Measurements from ENCODE around the gene C6orf47.

The C6orf47 gene

DNA sequence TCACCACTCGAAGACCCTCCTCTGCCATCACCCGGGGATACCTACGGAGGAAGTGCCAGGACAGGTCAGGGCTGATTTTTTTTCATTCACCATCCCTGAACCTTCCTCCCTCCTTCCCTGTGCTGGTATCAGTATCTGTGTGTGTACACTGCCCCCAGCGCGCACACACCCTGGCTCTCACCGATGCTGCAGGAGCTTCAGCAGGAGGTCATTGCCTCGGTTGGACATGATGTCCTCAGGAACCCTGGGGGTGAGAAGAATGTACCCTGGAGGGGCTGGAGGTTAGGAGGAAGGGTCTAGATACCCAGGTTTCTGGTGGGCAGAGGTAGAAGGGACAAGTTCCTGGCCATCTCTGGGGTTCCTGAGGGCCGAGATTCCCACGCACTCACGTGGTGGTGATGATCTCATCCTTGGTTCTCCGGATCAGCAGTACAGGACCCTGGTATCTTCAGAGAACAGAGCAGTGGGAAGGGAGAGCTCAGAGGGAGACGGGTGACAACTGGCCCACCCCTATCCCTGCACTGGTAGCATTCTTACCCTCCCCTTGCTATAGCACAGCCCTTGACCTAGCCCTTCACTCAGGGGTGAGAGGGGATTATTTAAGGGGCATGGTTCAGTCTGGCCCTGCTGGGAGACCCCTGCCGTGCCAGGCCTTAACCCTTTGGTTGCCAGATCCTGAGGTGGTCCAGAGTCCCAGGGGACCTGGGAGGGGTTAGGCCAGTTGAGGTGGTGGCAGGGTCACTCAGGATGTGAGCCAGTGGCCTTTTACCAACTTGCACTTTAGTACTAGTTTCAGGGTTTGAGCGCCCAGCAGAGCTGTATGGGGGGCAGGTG, 27.5 kb upstream of the C6orf47 start:
- DNase-seq (ENCODE audit: low read depth) = no peak

GRCh38 chr6:31687321-31687720, 26.7 kb upstream of the C6orf47 start:
- no peak for DNase-seq (ENCODE audit: low read depth)

DNA sequence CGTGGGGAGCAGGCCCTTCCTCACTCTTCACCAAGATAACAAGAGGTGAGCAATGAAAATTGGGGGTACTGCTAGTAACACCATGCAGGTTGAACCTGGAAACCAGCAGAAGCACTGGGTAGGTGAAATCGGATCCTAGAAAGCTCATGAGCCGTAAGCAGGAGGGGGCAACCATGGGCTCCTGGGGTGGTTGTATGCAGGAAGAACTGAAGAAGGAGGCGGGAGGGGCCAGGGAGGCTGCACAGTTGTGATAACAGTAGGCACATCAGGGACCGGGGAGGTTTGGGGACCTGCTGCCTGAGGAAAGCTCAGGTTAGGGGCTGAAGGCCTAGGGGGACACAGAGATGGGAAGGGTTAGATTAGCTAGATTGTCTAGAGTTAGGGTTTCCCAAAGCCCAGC, 25.9 kb upstream of the C6orf47 start:
- DNase-seq (ENCODE audit: low read depth) = no peak

DNA sequence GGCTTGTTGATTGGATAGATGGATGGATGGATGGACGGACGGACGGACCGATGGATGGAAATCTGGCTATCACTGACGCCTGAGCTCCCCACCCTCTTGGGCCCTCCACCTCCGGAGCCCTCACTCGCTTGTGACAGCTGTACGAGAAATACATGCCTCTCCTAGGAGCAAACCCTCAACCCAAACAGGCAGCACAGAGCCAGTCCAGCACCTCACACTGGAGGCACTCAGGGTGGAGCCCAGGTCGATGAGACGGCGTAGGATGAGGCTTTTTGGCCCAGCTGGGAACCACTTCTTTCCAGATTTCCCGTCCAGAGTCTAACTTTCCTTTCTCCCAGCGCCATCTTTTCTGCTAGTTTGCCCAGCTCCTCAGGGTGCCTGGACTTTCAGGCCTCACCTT, 23.0 kb upstream of the C6orf47 start:
- DNase-seq (ENCODE audit: low read depth) = no peak

- peak; percentile 60 for DNase-seq (ENCODE audit: low read depth)
Observed at GRCh38 chr6:31681135-31681671, 20.6 kb upstream of the C6orf47 start.

DNA sequence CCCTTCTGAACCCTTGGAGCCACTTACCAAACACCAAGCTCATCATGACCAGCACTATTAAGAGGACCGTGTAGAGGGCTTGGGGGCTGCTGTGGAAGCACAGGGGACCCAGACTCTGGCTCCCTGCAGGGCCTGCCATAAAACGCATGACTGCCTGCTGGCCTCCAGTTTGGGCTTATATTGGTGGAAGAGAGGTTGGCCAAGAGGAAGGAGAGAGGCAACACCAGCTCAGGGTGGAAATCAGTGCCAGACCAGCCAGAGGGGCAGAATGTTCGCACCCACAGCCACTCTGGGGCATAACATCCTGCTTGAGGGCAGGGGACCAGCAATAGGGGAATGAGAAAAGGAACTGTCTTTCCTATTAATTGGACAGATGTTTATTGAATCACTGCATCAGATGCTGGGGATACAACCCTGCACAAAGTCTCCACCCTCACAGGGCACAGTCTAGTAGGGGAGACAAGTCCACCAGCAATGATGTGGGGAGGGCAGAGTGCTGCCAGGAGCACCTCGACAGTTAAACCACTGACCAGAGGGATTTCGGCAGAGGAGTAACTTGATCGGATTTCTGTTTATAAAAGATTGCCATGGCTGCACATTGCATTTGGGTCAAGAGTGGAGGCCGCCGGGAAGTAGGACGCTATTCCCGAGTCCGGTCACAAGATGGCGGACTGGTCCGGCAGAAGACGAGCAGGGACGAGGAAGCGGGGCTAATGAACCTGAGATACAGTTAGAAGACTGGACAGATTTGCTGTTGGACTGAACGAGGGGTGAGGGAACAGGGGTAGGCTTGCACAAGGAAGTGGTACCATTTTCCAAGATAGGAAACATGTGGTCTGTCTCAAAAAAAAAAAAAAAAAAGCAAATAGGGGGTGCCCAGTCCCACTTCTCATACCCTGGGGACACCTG, 19.9 kb upstream of the C6orf47 start, which contains the start of gene LY6G5C:
Gene LY6G5C (minus strand): TSS at position 842 of the 909 bp plus-strand sequence. CDS start 694 bp downstream, at position 148.
- DNase-seq (ENCODE audit: low read depth) = peak; percentile 88

DNA sequence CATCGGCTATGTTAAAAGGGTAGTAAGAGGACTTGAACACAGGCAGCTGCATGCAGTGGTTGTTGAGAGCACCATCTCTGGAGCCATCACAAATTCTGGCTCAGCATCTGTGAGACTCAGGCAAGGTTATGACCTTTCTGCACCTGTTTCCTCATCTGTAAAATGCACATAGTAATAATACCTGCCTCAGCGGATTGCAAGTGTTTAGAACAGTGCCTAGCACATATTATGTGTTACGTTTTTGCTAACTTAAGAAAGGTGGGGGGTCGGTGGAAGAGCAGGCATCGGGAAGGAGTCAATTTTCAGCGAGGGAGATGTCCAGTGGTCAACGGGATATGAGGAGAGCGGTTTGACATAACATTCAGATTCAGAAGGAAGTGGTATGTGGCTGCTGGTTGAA, 17.4 kb upstream of the C6orf47 start:
- DNase-seq (ENCODE audit: low read depth) = no peak

DNA sequence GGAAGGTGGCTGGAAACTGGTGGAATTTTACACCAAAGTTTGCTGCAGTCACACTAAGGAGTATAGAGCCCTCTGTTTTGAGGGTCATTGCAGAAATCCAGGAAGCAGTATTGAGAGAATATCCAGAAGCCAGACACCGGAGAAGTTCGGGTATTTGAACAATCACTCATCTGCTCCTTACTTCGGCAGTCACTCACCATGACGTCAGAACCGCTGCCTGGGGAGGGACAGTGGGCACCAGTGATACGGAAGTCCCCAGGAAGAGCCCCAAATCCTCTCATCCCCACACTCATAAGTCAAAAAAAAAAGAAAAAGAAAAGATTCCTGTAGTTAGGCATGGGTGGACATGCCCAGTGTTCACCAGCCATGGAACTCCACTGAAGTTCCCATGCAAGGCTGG, 16.3 kb upstream of the C6orf47 start:
- DNase-seq (ENCODE audit: low read depth) = no peak

DNA sequence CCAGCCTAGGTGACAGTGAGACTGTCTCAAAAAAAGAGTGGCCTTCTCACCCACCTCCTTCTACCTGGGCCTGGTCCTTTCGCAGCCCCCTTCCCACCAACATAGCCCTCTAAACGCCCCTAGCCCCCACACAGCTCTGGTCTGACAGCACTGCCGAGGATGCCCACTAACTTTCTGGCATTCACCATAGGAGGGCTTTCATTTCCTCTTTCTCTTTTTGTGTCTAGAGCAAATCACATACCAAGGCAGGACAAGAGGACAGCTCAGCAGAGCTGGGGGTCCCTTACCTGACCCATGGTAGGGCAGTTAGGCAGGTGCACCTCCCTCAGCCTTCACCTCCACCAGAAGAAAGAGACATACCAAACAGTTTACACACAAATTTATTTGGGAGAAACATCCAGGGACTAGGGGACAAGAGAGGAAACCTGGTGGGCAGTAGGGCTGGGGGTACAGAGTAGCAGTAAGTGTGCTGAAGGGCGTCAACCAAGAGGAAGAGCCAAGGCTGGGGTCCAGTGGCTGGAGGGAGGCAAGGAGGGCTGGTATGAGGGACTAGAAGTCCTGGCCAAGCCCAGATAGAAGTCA, 15.8 kb upstream of the C6orf47 start:
- DNase-seq (ENCODE audit: low read depth) = no peak

GRCh38 chr6:31669676-31670075, 9.1 kb upstream of the C6orf47 start, which contains the start of gene LY6G5B:
TSS of gene LY6G5B (plus strand) at chr6:31669976. CDS start at chr6:31670951, 975 bp downstream.
- DNase-seq (ENCODE audit: low read depth) = no peak

DNA sequence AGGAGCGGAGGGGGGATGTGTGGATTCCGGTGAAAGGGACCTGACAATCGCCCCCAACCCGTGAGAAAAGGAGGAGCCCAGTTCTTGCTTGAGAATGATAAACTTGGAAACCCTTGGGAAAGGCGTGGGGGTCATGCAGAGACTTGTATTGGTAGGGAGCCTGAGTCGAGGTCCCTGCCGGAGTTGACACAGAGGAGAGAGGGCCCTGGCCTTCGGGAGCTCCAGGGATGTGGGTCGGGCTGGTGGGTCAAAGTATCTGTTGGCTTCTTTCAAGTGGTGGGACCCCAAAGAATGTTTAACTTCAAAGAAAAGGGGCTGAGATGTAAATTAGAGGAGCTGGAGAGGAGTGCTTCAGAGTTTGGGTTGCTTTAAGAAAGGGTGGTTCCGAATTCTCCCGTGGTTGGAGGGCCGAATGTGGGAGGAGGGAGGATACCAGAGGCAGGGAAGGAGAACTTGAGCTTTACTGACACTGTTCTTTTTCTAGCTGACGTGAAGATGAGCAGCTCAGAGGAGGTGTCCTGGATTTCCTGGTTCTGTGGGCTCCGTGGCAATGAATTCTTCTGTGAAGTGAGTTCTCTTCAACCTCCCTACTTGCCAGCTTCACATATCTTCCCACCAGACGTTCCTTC, 5.9 kb upstream of the C6orf47 start:
- peak; percentile 33 for DNase-seq (ENCODE audit: low read depth)

- peak; percentile 99 for DNase-seq (ENCODE audit: low read depth)
Observed at GRCh38 chr6:31665501-31666336, 5.1 kb upstream of the C6orf47 start, which contains the start of gene CSNK2B. TSS of gene CSNK2B (plus strand) at chr6:31666080. CDS start at chr6:31666832, 752 bp downstream.

- peak; percentile 95 for DNase-seq (ENCODE audit: low read depth)
Observed at GRCh38 chr6:31664790-31665500, 4.4 kb upstream of the C6orf47 start, which contains the start of gene GPANK1. TSS of gene GPANK1 (minus strand) at chr6:31664997. CDS start at chr6:31664478, 519 bp downstream.

DNA sequence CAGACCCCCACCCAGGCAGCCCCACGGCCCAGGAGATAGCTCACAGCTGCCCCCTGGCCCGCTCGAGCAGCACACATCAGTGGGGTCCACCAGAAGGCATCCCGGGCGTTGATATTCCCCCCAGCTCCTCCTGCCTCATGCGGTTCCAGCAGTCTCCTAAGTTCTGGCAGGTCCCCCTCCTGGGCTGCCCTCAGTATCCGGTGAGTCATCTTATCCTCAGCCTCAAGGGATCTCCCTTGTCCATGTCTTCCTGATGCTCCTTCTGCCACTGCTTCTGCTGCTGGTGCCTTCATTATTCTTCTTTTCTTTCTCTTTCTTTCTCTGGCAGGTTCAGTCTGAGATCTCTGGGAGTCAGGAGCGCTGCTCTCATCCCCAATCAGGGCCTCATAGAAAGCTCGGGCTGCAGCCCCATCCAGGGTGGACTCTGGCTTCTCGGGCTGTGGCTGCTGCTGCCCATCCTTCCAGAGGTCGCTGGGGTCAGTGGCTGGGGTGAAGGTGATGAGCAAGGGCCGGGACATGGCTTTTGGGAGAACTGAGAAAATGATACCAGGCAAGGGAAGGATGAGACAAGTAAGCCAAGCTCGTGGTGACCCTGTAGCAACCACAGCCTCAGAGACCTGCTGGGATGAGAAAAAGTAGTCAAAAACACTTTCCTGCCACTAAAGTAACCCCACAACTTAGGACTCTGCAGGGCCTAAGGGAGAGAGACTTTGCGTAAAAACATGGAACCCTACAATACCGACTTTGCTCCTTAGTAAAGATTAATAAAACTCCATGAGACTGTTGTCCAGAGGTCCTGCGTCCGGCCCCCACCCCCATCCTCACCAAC, 3.6 kb upstream of the C6orf47 start:
- peak; percentile 93 for DNase-seq (ENCODE audit: low read depth)

GRCh38 chr6:31663126-31663960, 2.8 kb upstream of the C6orf47 start:
- DNase-seq (ENCODE audit: low read depth) = peak; percentile 84

- no peak for DNase-seq (ENCODE audit: low read depth)
Observed at GRCh38 chr6:31662124-31662723, 1.6 kb upstream of the C6orf47 start.
